Muscle of leg (tissue), 11 donors: ENCODE results near the gene MPI. TPM values are rescaled to one million over a fixed set of nuclear protein-coding genes. Genes with fewer than 3 reads are reported as not detected.

Source experiments
- DNase-seq: peaks from one replicate; pipeline ENCODE4 v3.0.0; 2013
- H3K27ac ChIP-seq: one replicate; pipeline ENCODE4 v1.5.1; 2013; ENCODE audit warnings: mild to moderate bottlenecking, low read length, control low read depth
- H3K27me3 ChIP-seq: one replicate; pipeline ENCODE4 v1.6.1; 2013; ENCODE audit warnings: low read length; ENCODE audit not compliant: control insufficient read depth, insufficient read depth
- H3K36me3 ChIP-seq: one replicate; pipeline ENCODE4 v1.6.1; 2013; ENCODE audit warnings: low read length; ENCODE audit not compliant: control insufficient read depth, insufficient read depth
- H3K4me1 ChIP-seq: one replicate; pipeline ENCODE4 v1.6.1; 2013; ENCODE audit warnings: low read length; ENCODE audit not compliant: control insufficient read depth, insufficient read depth
- H3K4me3 ChIP-seq: one replicate; pipeline ENCODE4 v1.5.1; 2013; ENCODE audit warnings: low read length, control low read depth
- H3K9me3 ChIP-seq: replicated peaks from 2 replicates; pipeline ENCODE4 v1.6.1; 2013; ENCODE audit warnings: low read depth, low read length; ENCODE audit not compliant: control insufficient read depth
- WGBS: methylation state at CpG from one replicate; pipeline ENCODE4 v1.1.5; 2013; ENCODE audit warnings: missing lambda C conversion rate; ENCODE audit not compliant: insufficient coverage; 5-methylcytosine and 5-hydroxymethylcytosine counted together
- polyA plus RNA-seq, 8 donors: library from polyadenylated mRNA; unstranded; fragments of 120-200 nt; gene quantifications; one replicate each; pipeline versions ENCODE4 v1.2.1 to v1.2.3, GENCODE V29; 2013; ENCODE audit warnings: inconsistent platforms in 1 of 8, low replicate concordance in 1 of 8; ENCODE audit not compliant: insufficient read length in 8 of 8, insufficient read depth in 1 of 8
- total RNA-seq: library from RNA; stranded (reverse); fragments of 120-200 nt; gene quantifications from one replicate; pipeline ENCODE4 v1.2.4, GENCODE V29; 2013

The MPI gene
- total and polyA plus RNA-seq, 9 donors: 43.8 to 63.3 (median 52.5) TPM

- WGBS: 71% methylated on average over 3 of the region's 9 CpGs
- no peaks in the 10 kb centered on the region for H3K9me3 ChIP-seq
- no peak for DNase-seq
- H3K4me1 ChIP-seq: peaks cover 55% of the 10 kb centered on the region
- peaks cover 16% of the 10 kb centered on the region for H3K36me3 ChIP-seq
- H3K27me3 ChIP-seq: no peaks in the 10 kb centered on the region
- H3K4me3 ChIP-seq: no peak overlapping the region
- peak overlapping the region; percentile 55 for H3K27ac ChIP-seq
Measured at GRCh38 chr15:74857671-74858368, 32.0 kb upstream of the MPI start.

GRCh38 chr15:74858369-74858740, 31.5 kb upstream of the MPI start:
- H3K36me3 ChIP-seq: peaks cover 10% of the 10 kb centered on the region
- H3K4me1 ChIP-seq: peaks cover 55% of the 10 kb centered on the region
- H3K4me3 ChIP-seq: no peak overlapping the region
- WGBS: 82% methylated on average over 2 of the region's 4 CpGs
- no peaks in the 10 kb centered on the region for H3K9me3 ChIP-seq
- peak overlapping the region; percentile 55 for H3K27ac ChIP-seq
- no peaks in the 10 kb centered on the region for H3K27me3 ChIP-seq
- DNase-seq: no peak

GRCh38 chr15:74863239-74864056, 26.4 kb upstream of the MPI start:
- Histone ChIP-seq H3K4me3 (no peak overlapping the region), H3K36me3 (peaks cover 13% of the 10 kb centered on the region), H3K27ac (no peak overlapping the region), H3K4me1 (peaks cover 22% of the 10 kb centered on the region), H3K27me3 (no peaks in the 10 kb centered on the region), H3K9me3 (no peaks in the 10 kb centered on the region)
- no peak for DNase-seq
- 89% methylated on average over 7 of the region's 11 CpGs for WGBS

DNA sequence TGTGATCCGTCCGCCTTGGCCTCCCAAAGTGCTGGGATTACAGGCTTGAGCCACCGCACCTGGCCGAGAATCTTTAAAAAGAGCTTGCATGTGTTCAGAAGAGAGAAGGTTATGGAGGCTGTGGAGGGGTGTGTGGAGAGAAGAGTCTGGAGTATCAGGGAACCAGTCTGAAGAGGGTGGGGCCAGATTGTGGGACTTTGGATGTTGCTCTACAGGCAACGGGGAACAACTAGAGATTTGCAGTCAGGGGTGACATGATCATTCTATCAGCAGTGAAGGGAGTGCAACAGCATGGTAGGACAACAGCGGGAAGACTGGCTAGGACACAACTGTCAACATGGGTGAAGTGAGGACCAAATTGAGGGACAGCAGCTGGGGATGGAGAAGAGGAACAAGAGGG, 25.5 kb upstream of the MPI start:
- no peak overlapping the region for H3K4me3 ChIP-seq
- H3K9me3 ChIP-seq: no peaks in the 10 kb centered on the region
- peaks cover 15% of the 10 kb centered on the region for H3K36me3 ChIP-seq
- H3K27ac ChIP-seq: no peak overlapping the region
- WGBS: 88% methylated on average over 5 of the region's 6 CpGs
- H3K27me3 ChIP-seq: no peaks in the 10 kb centered on the region
- no peak for DNase-seq
- peaks cover 23% of the 10 kb centered on the region for H3K4me1 ChIP-seq

DNA sequence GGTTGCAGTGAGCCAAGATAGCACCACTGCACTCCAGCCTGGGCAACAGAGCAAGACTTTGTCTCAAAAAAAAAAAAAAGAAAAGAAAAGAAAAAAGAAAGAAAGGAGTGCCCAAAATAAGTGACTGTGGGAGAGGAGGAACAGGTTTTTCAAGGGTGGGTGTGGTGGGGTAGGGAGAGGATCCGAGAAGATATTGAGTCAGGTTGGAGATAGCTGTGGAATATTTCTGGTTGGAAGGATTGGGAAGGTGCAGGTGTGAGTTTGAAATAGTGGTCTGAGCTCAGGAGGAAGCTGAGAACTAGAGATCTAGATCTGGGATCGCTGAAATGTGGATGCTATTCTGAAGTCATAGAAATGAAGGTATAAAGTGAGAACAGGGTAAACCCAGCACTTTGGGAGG, 24.5 kb upstream of the MPI start:
- no peak for DNase-seq
- peaks cover 15% of the 10 kb centered on the region for H3K36me3 ChIP-seq
- no peak overlapping the region for H3K4me3 ChIP-seq
- no peak overlapping the region for H3K27ac ChIP-seq
- peaks cover 26% of the 10 kb centered on the region for H3K4me1 ChIP-seq
- WGBS: 85% methylated on average over 2 of the region's 2 CpGs
- H3K27me3 ChIP-seq: no peaks in the 10 kb centered on the region
- no peaks in the 10 kb centered on the region for H3K9me3 ChIP-seq

GRCh38 chr15:74866090-74866489, 23.8 kb upstream of the MPI start:
- Histone ChIP-seq H3K36me3 (peaks cover 21% of the 10 kb centered on the region), H3K27ac (no peak overlapping the region), H3K4me1 (peaks cover 32% of the 10 kb centered on the region), H3K4me3 (no peak overlapping the region), H3K9me3 (no peaks in the 10 kb centered on the region), H3K27me3 (no peaks in the 10 kb centered on the region)
- 78% methylated on average over 5 of the region's 6 CpGs for WGBS
- DNase-seq: no peak

- 20% methylated on average over 1 of the region's 1 CpG for WGBS
- H3K27ac ChIP-seq: peak overlapping the region; percentile 68
- H3K9me3 ChIP-seq: no peaks in the 10 kb centered on the region
- DNase-seq: no peak
- peaks cover 41% of the 10 kb centered on the region for H3K4me1 ChIP-seq
- H3K36me3 ChIP-seq: peaks cover 22% of the 10 kb centered on the region
- no peaks in the 10 kb centered on the region for H3K27me3 ChIP-seq
- no peak overlapping the region for H3K4me3 ChIP-seq
Measured at GRCh38 chr15:74867466-74868038, 22.3 kb upstream of the MPI start.

DNA sequence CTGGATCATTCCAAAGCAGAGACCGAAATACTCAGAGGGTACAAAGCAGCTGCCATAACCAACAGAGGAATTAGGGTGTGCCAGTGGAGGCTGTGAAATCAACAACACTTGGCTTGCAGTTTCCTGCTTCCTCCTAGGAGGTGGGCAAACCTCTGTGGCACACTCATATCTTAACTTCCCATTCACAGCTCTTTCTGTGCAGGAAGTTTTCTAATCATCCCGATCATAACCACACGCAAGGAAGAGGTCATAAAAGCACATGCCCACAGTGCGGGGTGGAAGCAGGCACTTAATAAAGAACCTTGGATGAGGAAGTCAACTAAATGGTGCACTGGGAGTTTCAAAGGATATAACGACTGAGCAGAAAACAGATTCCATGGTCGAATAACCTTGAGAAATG, 21.8 kb upstream of the MPI start:
- Histone ChIP-seq H3K4me1 (peaks cover 43% of the 10 kb centered on the region), H3K4me3 (no peak overlapping the region), H3K36me3 (peaks cover 22% of the 10 kb centered on the region), H3K9me3 (no peaks in the 10 kb centered on the region), H3K27ac (peak overlapping the region; percentile 68), H3K27me3 (no peaks in the 10 kb centered on the region)
- DNase-seq: peak; percentile 75
- WGBS: 45% methylated on average over 3 of the region's 6 CpGs

GRCh38 chr15:74869372-74869725, 20.5 kb upstream of the MPI start:
- Histone ChIP-seq H3K27ac (peak overlapping the region; percentile 83), H3K36me3 (peaks cover 19% of the 10 kb centered on the region), H3K4me3 (no peak overlapping the region), H3K27me3 (no peaks in the 10 kb centered on the region), H3K4me1 (peaks cover 46% of the 10 kb centered on the region), H3K9me3 (no peaks in the 10 kb centered on the region)
- DNase-seq: no peak

GRCh38 chr15:74869726-74870407, 20.0 kb upstream of the MPI start:
- DNase-seq: peak; percentile 86
- 43% methylated on average over 1 of the region's 6 CpGs for WGBS
- H3K4me1 ChIP-seq: peaks cover 46% of the 10 kb centered on the region
- H3K27ac ChIP-seq: peak overlapping the region; percentile 83
- H3K4me3 ChIP-seq: peak overlapping the region; percentile 3
- no peaks in the 10 kb centered on the region for H3K27me3 ChIP-seq
- no peaks in the 10 kb centered on the region for H3K9me3 ChIP-seq
- peaks cover 17% of the 10 kb centered on the region for H3K36me3 ChIP-seq
